GM12878 (cell line): ENCODE results near the gene RPIA.

Experiments
- CEBPB ChIP-seq, 2 experiments: fragments of 150-350 bp in 1 of 2; IDR thresholded peaks; 2 replicates each; pipeline ENCODE4 v1.6.1; 2012 to 2014; ENCODE audit warnings: low read depth in 2 of 2, low read length in 2 of 2, borderline replicate concordance in 1 of 2, inconsistent platforms in 1 of 2
- CTCF ChIP-seq, 3 experiments: IDR thresholded peaks in 2 of 3; conservative IDR thresholded peaks in 1 of 3; 2 replicates each; pipeline ENCODE4 v1.5.1; 2011; ENCODE audit warnings: low read depth in 3 of 3, low read length in 3 of 3, mild to moderate bottlenecking in 3 of 3, control low read depth in 2 of 3, moderate library complexity in 2 of 3, inconsistent platforms in 1 of 3, mixed read lengths in 1 of 3; ENCODE audit not compliant: control insufficient read depth in 2 of 3, insufficient read depth in 1 of 3; ENCODE audit errors: extremely low read depth in 1 of 3
- EZH2 ChIP-seq: IDR thresholded peaks from 2 replicates; pipeline ENCODE4 v1.6.1; 2012; ENCODE audit warnings: low read depth, mild to moderate bottlenecking, control low read depth, inconsistent platforms, low read length, borderline replicate concordance; ENCODE audit not compliant: control insufficient read depth
- HCFC1 ChIP-seq: fragments of 150-350 bp; IDR thresholded peaks from 2 replicates; pipeline ENCODE4 v1.6.1; 2014; ENCODE audit warnings: low read length
- MXI1 ChIP-seq: fragments of 150-350 bp; IDR thresholded peaks from 2 replicates; pipeline ENCODE4 v1.6.1; 2011; ENCODE audit warnings: low read depth, mild to moderate bottlenecking, inconsistent platforms, low read length, improper control_type of control experiment
- NRF1 ChIP-seq: conservative IDR thresholded peaks from 2 replicates; pipeline ENCODE4 v1.6.1; 2011; ENCODE audit warnings: mild to moderate bottlenecking, low read depth, low read length, improper control_type of control experiment
- PML ChIP-seq: IDR thresholded peaks from 2 replicates; pipeline ENCODE4 v1.6.1; 2012; ENCODE audit warnings: low read length, inconsistent platforms
- RAD21 ChIP-seq: IDR thresholded peaks from 2 replicates; pipeline ENCODE4 v1.6.1; 2011; ENCODE audit warnings: mild to moderate bottlenecking, low read depth, low read length, moderate library complexity; ENCODE audit not compliant: insufficient read depth
- SKIL ChIP-seq: fragments of 450-650 bp; IDR thresholded peaks from 2 replicates; pipeline ENCODE4 v1.6.1; 2017; ENCODE audit warnings: mild to moderate bottlenecking, low read depth, inconsistent platforms; ENCODE audit not compliant: poor library complexity, severe bottlenecking
- SMC3 ChIP-seq: IDR thresholded peaks from 2 replicates; pipeline ENCODE4 v1.6.1; 2011; ENCODE audit warnings: low read length, improper control_type of control experiment, borderline replicate concordance
- TCF12 ChIP-seq: IDR thresholded peaks from 2 replicates; pipeline ENCODE4 v1.6.1; 2011; ENCODE audit warnings: low read depth, mild to moderate bottlenecking, low read length
- YY1 ChIP-seq: IDR thresholded peaks from 2 replicates; pipeline ENCODE4 v1.6.1; 2011; ENCODE audit warnings: low read depth, mild to moderate bottlenecking, low read length
- TF ChIP-seq, protein P1 (sequence below): fragments of 450-650 bp; IDR thresholded peaks from 2 replicates; pipeline ENCODE4 v1.6.1; 2018; ENCODE audit warnings: mild to moderate bottlenecking, low read depth, moderate library complexity; ENCODE audit not compliant: partially characterized antibody

GRCh38 chr2:88698498-88699233, 7.2 kb downstream of the RPIA start:
- no peak for TF ChIP-seq YY1
- TF ChIP-seq CTCF (IDR thresholded peaks at IDR 0.05 in 2 of 3, conservative IDR thresholded peaks at IDR 0.05 in 1 of 3; ENCODE audit: control insufficient read depth in 2 of 3, extremely low read depth in 1 of 3, insufficient read depth in 1 of 3, low read depth in 3 of 3, low read length in 3 of 3): no peak
- no peak for TF ChIP-seq SMC3
- TF ChIP-seq RAD21: no peak
- TF ChIP-seq NRF1: no peak
- TF ChIP-seq TCF12: no peak
- TF ChIP-seq, protein P1, sequence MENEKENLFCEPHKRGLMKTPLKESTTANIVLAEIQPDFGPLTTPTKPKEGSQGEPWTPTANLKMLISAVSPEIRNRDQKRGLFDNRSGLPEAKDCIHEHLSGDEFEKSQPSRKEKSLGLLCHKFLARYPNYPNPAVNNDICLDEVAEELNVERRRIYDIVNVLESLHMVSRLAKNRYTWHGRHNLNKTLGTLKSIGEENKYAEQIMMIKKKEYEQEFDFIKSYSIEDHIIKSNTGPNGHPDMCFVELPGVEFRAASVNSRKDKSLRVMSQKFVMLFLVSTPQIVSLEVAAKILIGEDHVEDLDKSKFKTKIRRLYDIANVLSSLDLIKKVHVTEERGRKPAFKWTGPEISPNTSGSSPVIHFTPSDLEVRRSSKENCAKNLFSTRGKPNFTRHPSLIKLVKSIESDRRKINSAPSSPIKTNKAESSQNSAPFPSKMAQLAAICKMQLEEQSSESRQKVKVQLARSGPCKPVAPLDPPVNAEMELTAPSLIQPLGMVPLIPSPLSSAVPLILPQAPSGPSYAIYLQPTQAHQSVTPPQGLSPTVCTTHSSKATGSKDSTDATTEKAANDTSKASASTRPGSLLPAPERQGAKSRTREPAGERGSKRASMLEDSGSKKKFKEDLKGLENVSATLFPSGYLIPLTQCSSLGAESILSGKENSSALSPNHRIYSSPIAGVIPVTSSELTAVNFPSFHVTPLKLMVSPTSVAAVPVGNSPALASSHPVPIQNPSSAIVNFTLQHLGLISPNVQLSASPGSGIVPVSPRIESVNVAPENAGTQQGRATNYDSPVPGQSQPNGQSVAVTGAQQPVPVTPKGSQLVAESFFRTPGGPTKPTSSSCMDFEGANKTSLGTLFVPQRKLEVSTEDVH: no peak
- no peak for TF ChIP-seq SKIL
- no peak for TF ChIP-seq EZH2
- TF ChIP-seq HCFC1: no peak
- no peak for TF ChIP-seq MXI1
- TF ChIP-seq CEBPB (IDR thresholded peaks at IDR 0.05; ENCODE audit: borderline replicate concordance in 1 of 2, low read depth in 2 of 2, low read length in 2 of 2): no peak
- TF ChIP-seq PML: no peak
